ENCODE results near the gene VAV3. TPM values are rescaled to one million over a fixed set of nuclear protein-coding genes. Genes with fewer than 3 reads are reported as not detected.

VAV3 gene
- polyA plus RNA-seq, 1 of the 3 experiments (the other 2 are of a cell fraction): not detected

DNA sequence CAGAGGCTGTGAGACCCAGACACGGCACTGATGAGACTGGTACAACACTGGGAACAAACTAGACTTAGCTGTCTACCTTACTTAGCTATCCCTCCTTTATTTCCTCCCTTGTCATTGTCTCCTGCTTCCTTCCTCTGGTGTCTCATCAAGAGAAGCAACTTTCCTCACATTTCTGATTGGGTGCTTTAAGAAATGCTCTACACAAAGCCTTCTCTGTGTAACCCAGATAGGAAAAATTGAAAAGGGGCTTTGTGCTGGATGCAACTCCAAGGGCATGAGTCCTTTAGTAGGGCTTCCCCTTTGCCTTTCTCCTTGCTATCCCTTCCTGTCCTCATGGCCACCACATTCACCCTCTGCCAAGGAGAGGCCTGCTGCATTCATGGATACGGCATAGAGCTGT, 274.5 kb downstream of the VAV3 start:
- no peaks in the 10 kb centered on the region for H3F3A ChIP-seq (replicated peaks; ENCODE audit: insufficient read depth)
- no peaks in the 10 kb centered on the region for H3K9me2 ChIP-seq
- no peak for TF ChIP-seq JUND (IDR thresholded peaks at IDR 0.05)
- TF ChIP-seq ELF1 (IDR thresholded peaks at IDR 0.05): no peak
- TF ChIP-seq TEAD4 (IDR thresholded peaks at IDR 0.05; ENCODE audit: borderline replicate concordance, insufficient read depth): no peak
- TF ChIP-seq, protein P1, sequence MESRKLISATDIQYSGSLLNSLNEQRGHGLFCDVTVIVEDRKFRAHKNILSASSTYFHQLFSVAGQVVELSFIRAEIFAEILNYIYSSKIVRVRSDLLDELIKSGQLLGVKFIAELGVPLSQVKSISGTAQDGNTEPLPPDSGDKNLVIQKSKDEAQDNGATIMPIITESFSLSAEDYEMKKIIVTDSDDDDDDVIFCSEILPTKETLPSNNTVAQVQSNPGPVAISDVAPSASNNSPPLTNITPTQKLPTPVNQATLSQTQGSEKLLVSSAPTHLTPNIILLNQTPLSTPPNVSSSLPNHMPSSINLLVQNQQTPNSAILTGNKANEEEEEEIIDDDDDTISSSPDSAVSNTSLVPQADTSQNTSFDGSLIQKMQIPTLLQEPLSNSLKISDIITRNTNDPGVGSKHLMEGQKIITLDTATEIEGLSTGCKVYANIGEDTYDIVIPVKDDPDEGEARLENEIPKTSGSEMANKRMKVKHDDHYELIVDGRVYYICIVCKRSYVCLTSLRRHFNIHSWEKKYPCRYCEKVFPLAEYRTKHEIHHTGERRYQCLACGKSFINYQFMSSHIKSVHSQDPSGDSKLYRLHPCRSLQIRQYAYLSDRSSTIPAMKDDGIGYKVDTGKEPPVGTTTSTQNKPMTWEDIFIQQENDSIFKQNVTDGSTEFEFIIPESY (IDR thresholded peaks at IDR 0.05; ENCODE audit: borderline replicate concordance, low read depth): no peak
- TF ChIP-seq CHD2 (IDR thresholded peaks at IDR 0.05; ENCODE audit: low read length, partially characterized antibody): no peak
- H3K9me3 ChIP-seq: no peaks in the 10 kb centered on the region
- H3K4me1 ChIP-seq (ENCODE audit: control insufficient read depth in 1 of 2, insufficient read depth in 2 of 2, low read depth in 1 of 2, low read length in 1 of 2): peaks cover 0 to 6% of the 10 kb centered on the region in 2 experiments; a peak in 2 of 4 replicates
- H3K27ac ChIP-seq (ENCODE audit: low read depth in 2 of 2, low read length in 1 of 2): no peak overlapping the region
- no peak overlapping the region for H3K4me2 ChIP-seq
- H3K79me2 ChIP-seq (ENCODE audit: insufficient read depth): no peaks in the 10 kb centered on the region
- H3K9ac ChIP-seq: no peak overlapping the region
- H3K4me3 ChIP-seq (ENCODE audit: low read depth in 2 of 2, low read length in 1 of 2): no peak overlapping the region
- no peaks in the 10 kb centered on the region for H3K36me3 ChIP-seq (replicated peaks in 1 of 2; ENCODE audit: control insufficient read depth in 1 of 2, insufficient read depth in 2 of 2, low read length in 1 of 2)
- H4K20me1 ChIP-seq (ENCODE audit: insufficient read depth): no peaks in the 10 kb centered on the region
- no peak overlapping the region for H2AFZ ChIP-seq (ENCODE audit: low read depth)
- DNase-seq: no peak
- no peaks in the 10 kb centered on the region for H3K27me3 ChIP-seq (ENCODE audit: insufficient read depth)
- ChIA-PET CTCF (interaction anchor here (0.7 to 2.1 kb wide), 5 partner anchors 9 to 24 kb away, joined by 3 to 8 read pairs (median 3); no protein-coding TSS in a partner anchor), POLR2A (no interaction called here)
- 40% methylated on average over 2 of the region's 2 CpGs for WGBS (ENCODE audit: low lambda C conversion rate)

DNA sequence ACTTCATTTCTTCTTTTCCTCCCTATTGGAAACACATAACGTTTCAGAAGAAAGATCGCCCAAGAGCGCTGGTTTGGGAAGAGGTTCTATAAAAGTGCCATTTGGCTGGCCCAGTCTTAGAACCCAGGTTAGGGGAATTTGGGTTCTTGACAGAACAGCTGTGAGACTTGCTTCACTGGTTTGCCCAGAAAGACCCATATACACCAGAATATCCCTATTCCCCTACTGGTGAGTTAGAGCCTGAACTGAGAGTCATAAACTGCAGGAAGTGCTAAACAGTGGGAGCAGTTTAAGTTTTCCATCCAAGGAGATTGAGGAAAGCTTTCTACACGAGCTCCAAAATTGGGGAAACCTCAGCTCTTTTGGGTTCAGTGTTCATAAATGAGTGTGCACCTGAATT, 275.2 kb downstream of the VAV3 start:
- H3F3A ChIP-seq (replicated peaks; ENCODE audit: insufficient read depth): no peaks in the 10 kb centered on the region
- no peak overlapping the region for H3K4me3 ChIP-seq (ENCODE audit: low read depth in 2 of 2, low read length in 1 of 2)
- no peak overlapping the region for H3K9ac ChIP-seq
- H3K9me2 ChIP-seq: no peaks in the 10 kb centered on the region
- peaks cover 0 to 6% of the 10 kb centered on the region in 2 experiments; a peak in 2 of 4 replicates for H3K4me1 ChIP-seq (ENCODE audit: control insufficient read depth in 1 of 2, insufficient read depth in 2 of 2, low read depth in 1 of 2, low read length in 1 of 2)
- no peak for DNase-seq
- H3K27ac ChIP-seq (ENCODE audit: low read depth in 2 of 2, low read length in 1 of 2): no peak overlapping the region
- H3K4me2 ChIP-seq: no peak overlapping the region
- no peaks in the 10 kb centered on the region for H3K9me3 ChIP-seq
- CTCF ChIA-PET: interaction anchor here (0.8 to 2.1 kb wide), 3 partner anchors 10 to 23 kb away, joined by 3 to 8 read pairs (median 4); no protein-coding TSS in a partner anchor
- no peaks in the 10 kb centered on the region for H3K27me3 ChIP-seq (ENCODE audit: insufficient read depth)
- no peaks in the 10 kb centered on the region for H4K20me1 ChIP-seq (ENCODE audit: insufficient read depth)
- H3K36me3 ChIP-seq (replicated peaks in 1 of 2; ENCODE audit: control insufficient read depth in 1 of 2, insufficient read depth in 2 of 2, low read length in 1 of 2): no peaks in the 10 kb centered on the region
- POLR2A ChIA-PET: no interaction called here
- no peaks in the 10 kb centered on the region for H3K79me2 ChIP-seq (ENCODE audit: insufficient read depth)
- H2AFZ ChIP-seq (ENCODE audit: low read depth): no peak overlapping the region
- WGBS (ENCODE audit: low lambda C conversion rate): 68% methylated on average over 4 of the region's 4 CpGs
- TF ChIP-seq RFX5 (IDR thresholded peaks at IDR 0.05; ENCODE audit: low read length): no peak
- TF ChIP-seq, protein P2, sequence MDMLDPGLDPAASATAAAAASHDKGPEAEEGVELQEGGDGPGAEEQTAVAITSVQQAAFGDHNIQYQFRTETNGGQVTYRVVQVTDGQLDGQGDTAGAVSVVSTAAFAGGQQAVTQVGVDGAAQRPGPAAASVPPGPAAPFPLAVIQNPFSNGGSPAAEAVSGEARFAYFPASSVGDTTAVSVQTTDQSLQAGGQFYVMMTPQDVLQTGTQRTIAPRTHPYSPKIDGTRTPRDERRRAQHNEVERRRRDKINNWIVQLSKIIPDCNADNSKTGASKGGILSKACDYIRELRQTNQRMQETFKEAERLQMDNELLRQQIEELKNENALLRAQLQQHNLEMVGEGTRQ (IDR thresholded peaks at IDR 0.05; ENCODE audit: borderline replicate concordance, low read depth, low read length): no peak
- TF ChIP-seq JUND (IDR thresholded peaks at IDR 0.05): no peak
- TF ChIP-seq TCF12 (IDR thresholded peaks at IDR 0.05): no peak
- TF ChIP-seq ELF1 (IDR thresholded peaks at IDR 0.05): no peak
- no peak for TF ChIP-seq CHD2 (IDR thresholded peaks at IDR 0.05; ENCODE audit: low read length, partially characterized antibody)
- no peak for TF ChIP-seq RAD21 (IDR thresholded peaks at IDR 0.05; ENCODE audit: low read length)
- TF ChIP-seq POLR2AphosphoS5 (IDR thresholded peaks at IDR 0.05; ENCODE audit: low read depth, low read length): no peak
- TF ChIP-seq, protein P3, sequence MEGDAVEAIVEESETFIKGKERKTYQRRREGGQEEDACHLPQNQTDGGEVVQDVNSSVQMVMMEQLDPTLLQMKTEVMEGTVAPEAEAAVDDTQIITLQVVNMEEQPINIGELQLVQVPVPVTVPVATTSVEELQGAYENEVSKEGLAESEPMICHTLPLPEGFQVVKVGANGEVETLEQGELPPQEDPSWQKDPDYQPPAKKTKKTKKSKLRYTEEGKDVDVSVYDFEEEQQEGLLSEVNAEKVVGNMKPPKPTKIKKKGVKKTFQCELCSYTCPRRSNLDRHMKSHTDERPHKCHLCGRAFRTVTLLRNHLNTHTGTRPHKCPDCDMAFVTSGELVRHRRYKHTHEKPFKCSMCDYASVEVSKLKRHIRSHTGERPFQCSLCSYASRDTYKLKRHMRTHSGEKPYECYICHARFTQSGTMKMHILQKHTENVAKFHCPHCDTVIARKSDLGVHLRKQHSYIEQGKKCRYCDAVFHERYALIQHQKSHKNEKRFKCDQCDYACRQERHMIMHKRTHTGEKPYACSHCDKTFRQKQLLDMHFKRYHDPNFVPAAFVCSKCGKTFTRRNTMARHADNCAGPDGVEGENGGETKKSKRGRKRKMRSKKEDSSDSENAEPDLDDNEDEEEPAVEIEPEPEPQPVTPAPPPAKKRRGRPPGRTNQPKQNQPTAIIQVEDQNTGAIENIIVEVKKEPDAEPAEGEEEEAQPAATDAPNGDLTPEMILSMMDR (IDR thresholded peaks at IDR 0.05): no peak
- TF ChIP-seq, protein P4, sequence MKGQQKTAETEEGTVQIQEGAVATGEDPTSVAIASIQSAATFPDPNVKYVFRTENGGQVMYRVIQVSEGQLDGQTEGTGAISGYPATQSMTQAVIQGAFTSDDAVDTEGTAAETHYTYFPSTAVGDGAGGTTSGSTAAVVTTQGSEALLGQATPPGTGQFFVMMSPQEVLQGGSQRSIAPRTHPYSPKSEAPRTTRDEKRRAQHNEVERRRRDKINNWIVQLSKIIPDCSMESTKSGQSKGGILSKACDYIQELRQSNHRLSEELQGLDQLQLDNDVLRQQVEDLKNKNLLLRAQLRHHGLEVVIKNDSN (IDR thresholded peaks at IDR 0.05; ENCODE audit: borderline replicate concordance, low read depth): no peak
